ENCODE measurements around the gene PFDN1.

GRCh38 chr5:140222416-140222815 is 80.5 kb downstream of the PFDN1 start:
- TF ChIP-seq CTCF (conservative IDR thresholded peaks at IDR 0.05; ENCODE audit: low read depth in 2 of 2) (no peak), POLR2AphosphoS5 (IDR thresholded peaks at IDR 0.05; ENCODE audit: low read depth) (no peak), ZNF462 (CRISPR knock-in tag; IDR thresholded peaks at IDR 0.05) (no peak), EZH2phosphoT487 (IDR thresholded peaks at IDR 0.05; ENCODE audit: unreplicated experiment) (no peak), ETS1 (IDR thresholded peaks at IDR 0.05) (no peak), EZH2 (IDR thresholded peaks at IDR 0.05; ENCODE audit: low read depth, unreplicated experiment) (no peak), REST (IDR thresholded peaks at IDR 0.05; ENCODE audit: unreplicated experiment) (no peak)

Data from GM23338 (cell line).